DND-41 (cell line): ENCODE results near the gene STK11.

ENCODE experiments used
- EZH2 ChIP-seq: IDR thresholded peaks from 3 replicates; pipeline ENCODE4 v1.6.1; 2012; ENCODE audit warnings: borderline replicate concordance, low read depth, mild to moderate bottlenecking, moderate library complexity, low read length, inconsistent platforms; ENCODE audit not compliant: severe bottlenecking
- TF ChIP-seq, protein P1 (sequence below): IDR thresholded peaks from 2 replicates; pipeline ENCODE4 v1.5.1; 2012; ENCODE audit warnings: borderline replicate concordance, low read length, moderate library complexity, mild to moderate bottlenecking; ENCODE audit not compliant: poor library complexity, severe bottlenecking; ENCODE audit errors: extremely low read depth

DNA sequence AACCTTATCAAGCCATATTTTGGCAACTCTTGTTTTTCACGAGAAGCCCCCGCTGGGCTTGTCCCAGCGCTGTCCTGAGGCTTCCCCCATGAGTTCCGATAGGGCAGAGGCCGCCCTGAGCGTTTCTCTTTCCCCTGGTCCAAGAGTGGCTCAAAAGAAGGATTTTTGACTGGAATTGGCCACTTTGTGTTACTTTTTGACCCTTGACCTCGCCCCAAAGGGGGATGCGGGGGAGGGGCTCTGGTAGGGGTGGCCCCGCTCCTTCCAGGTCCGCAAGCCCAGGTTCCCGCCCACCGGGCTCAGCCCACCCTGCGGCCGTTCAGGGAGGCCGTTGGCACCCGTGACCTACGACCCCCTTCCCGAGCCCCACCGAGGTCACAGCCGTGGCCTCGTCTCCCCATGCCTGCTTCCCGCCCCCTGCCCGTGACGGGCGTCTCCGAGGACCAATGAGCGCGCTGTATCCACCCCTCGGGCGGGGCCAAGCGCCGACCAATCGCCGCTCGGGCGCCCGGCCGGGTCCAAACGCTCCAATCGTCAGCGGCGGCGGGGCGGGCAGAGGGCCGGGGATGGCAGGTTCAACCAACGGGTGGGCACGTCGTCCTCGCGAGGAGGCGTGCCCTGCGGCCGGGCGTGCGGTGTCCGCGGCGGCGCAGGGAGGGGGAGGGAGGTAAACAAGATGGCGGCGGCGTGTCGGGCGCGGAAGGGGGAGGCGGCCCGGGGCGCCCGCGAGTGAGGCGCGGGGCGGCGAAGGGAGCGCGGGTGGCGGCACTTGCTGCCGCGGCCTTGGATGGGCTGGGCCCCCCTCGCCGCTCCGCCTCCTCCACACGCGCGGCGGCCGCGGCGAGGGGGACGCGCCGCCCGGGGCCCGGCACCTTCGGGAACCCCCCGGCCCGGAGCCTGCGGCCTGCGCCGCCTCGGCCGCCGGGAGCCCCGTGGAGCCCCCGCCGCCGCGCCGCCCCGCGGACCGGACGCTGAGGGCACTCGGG, at the start of gene STK11:
- TF ChIP-seq, protein P1, sequence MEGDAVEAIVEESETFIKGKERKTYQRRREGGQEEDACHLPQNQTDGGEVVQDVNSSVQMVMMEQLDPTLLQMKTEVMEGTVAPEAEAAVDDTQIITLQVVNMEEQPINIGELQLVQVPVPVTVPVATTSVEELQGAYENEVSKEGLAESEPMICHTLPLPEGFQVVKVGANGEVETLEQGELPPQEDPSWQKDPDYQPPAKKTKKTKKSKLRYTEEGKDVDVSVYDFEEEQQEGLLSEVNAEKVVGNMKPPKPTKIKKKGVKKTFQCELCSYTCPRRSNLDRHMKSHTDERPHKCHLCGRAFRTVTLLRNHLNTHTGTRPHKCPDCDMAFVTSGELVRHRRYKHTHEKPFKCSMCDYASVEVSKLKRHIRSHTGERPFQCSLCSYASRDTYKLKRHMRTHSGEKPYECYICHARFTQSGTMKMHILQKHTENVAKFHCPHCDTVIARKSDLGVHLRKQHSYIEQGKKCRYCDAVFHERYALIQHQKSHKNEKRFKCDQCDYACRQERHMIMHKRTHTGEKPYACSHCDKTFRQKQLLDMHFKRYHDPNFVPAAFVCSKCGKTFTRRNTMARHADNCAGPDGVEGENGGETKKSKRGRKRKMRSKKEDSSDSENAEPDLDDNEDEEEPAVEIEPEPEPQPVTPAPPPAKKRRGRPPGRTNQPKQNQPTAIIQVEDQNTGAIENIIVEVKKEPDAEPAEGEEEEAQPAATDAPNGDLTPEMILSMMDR, result no peak
- no peak for TF ChIP-seq EZH2
